HepG2 (cell line): ENCODE data around the gene SIX3. TPM values are rescaled to one million over a fixed set of nuclear protein-coding genes. Genes with fewer than 3 reads are reported as not detected.

Experiments used
- ATAC-seq: fragments of 200-7000 bp; cut with Tn5 transposase; 3 replicates; pipeline ENCODE4 v1.9.1; 2020; ENCODE audit warnings: mild to moderate bottlenecking, moderate library complexity
- BruUV-seq: library from RNA; stranded (reverse); fragments of 400-500 nt; replicated peaks from 2 replicates; lab custom pipeline; 2021; lab: Mats Ljungman, UMichigan
- CTCF ChIA-PET: fragments of 300-600 bp; formaldehyde crosslinking; extraction: SDS; loops from one replicate; lab custom pipeline; 2021; ENCODE audit warnings: low total read pairs, inconsistent platforms, low intra/inter-chr PET ratio; lab: Yijun Ruan, JAX
- POLR2A ChIA-PET: fragments of 350-600 bp; sonication (Branson Sonifier 250); formaldehyde crosslinking; loops from one replicate; lab custom pipeline; 2020; ENCODE audit warnings: antibody characterized with exemption, inconsistent platforms; lab: Yijun Ruan, JAX
- DNase-seq: peaks from one replicate; pipeline ENCODE4 v3.0.0-alpha.2; 2015; ENCODE audit warnings: low spot score
- FAIRE-seq: peaks from 3 replicates; lab custom pipeline; 2011; peaks lifted over from hg19 to GRCh38; lab: Jason Lieb, UNC
- H2AFZ ChIP-seq: one replicate; pipeline ENCODE4 v1.6.1; 2011; ENCODE audit warnings: low read length, inconsistent platforms
- H3K27ac ChIP-seq: fragments of 300-600 bp; 3 replicates; pipeline ENCODE4 v1.8.0; 2011; ENCODE audit warnings: mixed run types, mild to moderate bottlenecking, mixed read lengths, low read length, inconsistent platforms; ENCODE audit not compliant: insufficient read depth; ENCODE audit errors: extremely low read length
- H3K27me3 ChIP-seq, 2 experiments: fragments of 200-600 bp in 1 of 2; 2 replicates in 1 of 2; 3 replicates in 1 of 2; pipeline versions ENCODE4 v1.6.0 to v1.8.0; 2011; ENCODE audit warnings: low read length in 2 of 2, mild to moderate bottlenecking in 2 of 2, moderate library complexity in 2 of 2, inconsistent platforms in 1 of 2; ENCODE audit not compliant: insufficient read depth in 2 of 2, control insufficient read depth in 1 of 2
- H3K36me3 ChIP-seq, 2 experiments: fragments of 200-600 bp in 1 of 2; replicated peaks in 1 of 2; 2 replicates in 1 of 2; 3 replicates in 1 of 2; pipeline versions ENCODE4 v1.5.1 to v1.8.0; 2011; ENCODE audit warnings: low read length in 2 of 2, inconsistent platforms in 1 of 2; ENCODE audit not compliant: insufficient read depth in 2 of 2, control insufficient read depth in 1 of 2
- H3K4me1 ChIP-seq: 2 replicates; pipeline ENCODE4 v1.5.1; 2012; ENCODE audit warnings: low read length, inconsistent platforms; ENCODE audit not compliant: insufficient read depth
- H3K4me2 ChIP-seq: 2 replicates; pipeline ENCODE4 v1.6.0; 2011; ENCODE audit warnings: low read depth, low read length, inconsistent platforms
- H3K4me3 ChIP-seq, 3 experiments: fragments of 200-600 bp in 1 of 3; sonication (generic), shearing (Covaris generic) in 1 of 3; replicated peaks in 1 of 3; 2 replicates each; pipeline ENCODE4 v1.5.1; 2011 to 2016; ENCODE audit warnings: low read length in 3 of 3, inconsistent platforms in 2 of 3, low read depth in 2 of 3, mild to moderate bottlenecking in 2 of 3, control low read depth in 1 of 3, mixed read lengths in 1 of 3; ENCODE audit not compliant: insufficient read depth in 1 of 3
- H3K79me2 ChIP-seq: one replicate; pipeline ENCODE4 v1.6.1; 2011; ENCODE audit warnings: low read length, inconsistent platforms; ENCODE audit not compliant: insufficient read depth
- H3K9ac ChIP-seq: 2 replicates; pipeline ENCODE4 v1.6.0; 2011; ENCODE audit warnings: mild to moderate bottlenecking, low read depth, low read length, inconsistent platforms; ENCODE audit not compliant: insufficient read depth
- H3K9me3 ChIP-seq: 2 replicates; pipeline ENCODE4 v1.5.1; 2012; ENCODE audit warnings: mild to moderate bottlenecking, low read length
- H4K20me1 ChIP-seq: 2 replicates; pipeline ENCODE4 v1.6.0; 2011; ENCODE audit warnings: inconsistent platforms, mild to moderate bottlenecking, low read length, moderate library complexity; ENCODE audit not compliant: insufficient read depth
- CEBPB ChIP-seq: IDR thresholded peaks from 2 replicates; pipeline ENCODE4 v1.6.1; 2011; ENCODE audit warnings: low read depth, low read length, improper control_type of control experiment, borderline replicate concordance
- GMEB1 ChIP-seq: sonication (generic); formaldehyde crosslinking; IDR thresholded peaks from 2 replicates; pipeline ENCODE4 v1.5.1; 2020; ENCODE audit warnings: missing genetic modification reagents, mild to moderate bottlenecking, borderline replicate concordance
- IRF2 ChIP-seq: IDR thresholded peaks from 2 replicates; pipeline ENCODE4 v1.6.1; 2018; ENCODE audit warnings: missing genetic modification reagents, missing compliant biosample characterization
- IRX3 ChIP-seq: sonication (generic); formaldehyde crosslinking; IDR thresholded peaks from 2 replicates; pipeline ENCODE4 v1.8.1; 2023; ENCODE audit warnings: mild to moderate bottlenecking, low read depth, missing genetic modification reagents, borderline replicate concordance
- PAWR ChIP-seq: sonication (generic); formaldehyde crosslinking; IDR thresholded peaks from 2 replicates; pipeline ENCODE4 v1.4.0; 2020; ENCODE audit warnings: missing genetic modification reagents, mild to moderate bottlenecking, borderline replicate concordance
- SCMH1 ChIP-seq: sonication (generic); formaldehyde crosslinking; IDR thresholded peaks from 2 replicates; pipeline ENCODE4 v1.9.0; 2021; ENCODE audit warnings: missing genetic modification reagents, mild to moderate bottlenecking, borderline replicate concordance
- ZNF329 ChIP-seq: sonication (generic); formaldehyde crosslinking; IDR thresholded peaks from 2 replicates; pipeline ENCODE4 v1.9.0; 2021; ENCODE audit warnings: low read depth, mild to moderate bottlenecking, missing genetic modification reagents
- WGBS: methylation state at CpG from one replicate; pipeline ENCODE4 v1.1.6; 2017; ENCODE audit warnings: low lambda C conversion rate; 5-methylcytosine and 5-hydroxymethylcytosine counted together
- in situ Hi-C: cut with HindIII; loops from 2 replicates; pipeline ENCODE4 v1.10.0; 2017; ENCODE audit warnings: low pct_unique_long_range_greater_than_20kb; ENCODE audit not compliant: extremely low pct_ligation_motif_present
- intact Hi-C: fragments of 100-400 bp; cut with micrococcal nuclease; formaldehyde crosslinking; loops from one replicate; pipeline ENCODE4 v1.10.0; 2022; ENCODE audit not compliant: unreplicated experiment
- polyA plus RNA-seq, 8 experiments: library from polyadenylated mRNA; depleted of rRNA in 3 of 8; stranded (reverse) in 7 of 8; unstranded in 1 of 8; fragments of >200 nt; fragmentation: Illumina TruSeq in 4 of 8; extraction: Trizol in 4 of 8; gene quantifications; 2 replicates each; pipeline versions ENCODE4 v1.2.1 to v1.2.3, GENCODE V29; 2011 to 2016; ENCODE audit warnings: low read depth in 4 of 8, missing spikeins in 1 of 8, mixed read lengths in 1 of 8; ENCODE audit not compliant: insufficient read depth in 1 of 8
- total RNA-seq, 5 experiments: library from RNA; depleted of rRNA; stranded (reverse); fragments of >200 nt; fragmentation: Illumina TruSeq; extraction: Trizol; gene quantifications; 2 replicates each; pipeline ENCODE4 v1.2.3, GENCODE V29; 2016; ENCODE audit warnings: low read depth in 1 of 5

Gene SIX3
- total and polyA plus RNA-seq, 2 of the 13 experiments (the other 11 are each of a cell fraction or from before 2014, with no cell fraction given) = not detected

GRCh38 chr2:44916291-44916690, 25.2 kb upstream of the SIX3 start (continued):
- TF ChIP-seq GMEB1 (CRISPR knock-in tag) (no peak), SCMH1 (CRISPR knock-in tag) (no peak), CEBPB (no peak), ZNF329 (CRISPR knock-in tag) (no peak), IRF2 (CRISPR knock-in tag) (no peak)
- TF ChIP-seq, all 625 proteins: peak for 0

GRCh38 chr2:44918095-44918775, 23.3 kb upstream of the SIX3 start:
- intact Hi-C loops (no loop called here), in situ Hi-C loops (no loop called here)
- DNase-seq (no peak), FAIRE-seq (no peak), ATAC-seq (no peak)
- WGBS = under 1% methylated on average over 4 of the region's 4 CpGs
- TF ChIP-seq PAWR (CRISPR knock-in tag) (no peak), IRX3 (CRISPR knock-in tag) (no peak)
- H3K4me1 ChIP-seq = no peaks in the 10 kb centered on the region
- ChIA-PET CTCF (no interaction called here), POLR2A (no interaction called here)
- H3K79me2 ChIP-seq = no peaks in the 10 kb centered on the region
- no peak overlapping the region for H3K4me3 ChIP-seq
- no peak overlapping the region for H3K27ac ChIP-seq
- no peaks in the 10 kb centered on the region for H3K36me3 ChIP-seq
- no peak overlapping the region for H3K4me2 ChIP-seq
- no TSS peak for BruUV-seq
- H2AFZ ChIP-seq = no peak overlapping the region
- no peak overlapping the region for H3K9ac ChIP-seq
- H3K9me3 ChIP-seq = no peaks in the 10 kb centered on the region
- H4K20me1 ChIP-seq = no peaks in the 10 kb centered on the region
- peaks cover 0 to 47% of the 10 kb centered on the region in 2 experiments; a peak in 2 of 5 replicates for H3K27me3 ChIP-seq
